HG03039 (cell line): ENCODE results near the gene SOX18.
A peak's percentile ranks its signal among the peaks of the same experiment; 100 is the strongest.

ENCODE experiments used
- ATAC-seq: cut with Tn5 transposase; IDR thresholded peaks from one replicate; pipeline ENCODE4 v1.9.1; 2021; ENCODE audit warnings: mild to moderate bottlenecking, moderate library complexity; ENCODE audit not compliant: unreplicated experiment

SOX18 gene

GRCh38 chr20:64069209-64069613 is 19.8 kb upstream of the SOX18 start:
- no peak for ATAC-seq

DNA sequence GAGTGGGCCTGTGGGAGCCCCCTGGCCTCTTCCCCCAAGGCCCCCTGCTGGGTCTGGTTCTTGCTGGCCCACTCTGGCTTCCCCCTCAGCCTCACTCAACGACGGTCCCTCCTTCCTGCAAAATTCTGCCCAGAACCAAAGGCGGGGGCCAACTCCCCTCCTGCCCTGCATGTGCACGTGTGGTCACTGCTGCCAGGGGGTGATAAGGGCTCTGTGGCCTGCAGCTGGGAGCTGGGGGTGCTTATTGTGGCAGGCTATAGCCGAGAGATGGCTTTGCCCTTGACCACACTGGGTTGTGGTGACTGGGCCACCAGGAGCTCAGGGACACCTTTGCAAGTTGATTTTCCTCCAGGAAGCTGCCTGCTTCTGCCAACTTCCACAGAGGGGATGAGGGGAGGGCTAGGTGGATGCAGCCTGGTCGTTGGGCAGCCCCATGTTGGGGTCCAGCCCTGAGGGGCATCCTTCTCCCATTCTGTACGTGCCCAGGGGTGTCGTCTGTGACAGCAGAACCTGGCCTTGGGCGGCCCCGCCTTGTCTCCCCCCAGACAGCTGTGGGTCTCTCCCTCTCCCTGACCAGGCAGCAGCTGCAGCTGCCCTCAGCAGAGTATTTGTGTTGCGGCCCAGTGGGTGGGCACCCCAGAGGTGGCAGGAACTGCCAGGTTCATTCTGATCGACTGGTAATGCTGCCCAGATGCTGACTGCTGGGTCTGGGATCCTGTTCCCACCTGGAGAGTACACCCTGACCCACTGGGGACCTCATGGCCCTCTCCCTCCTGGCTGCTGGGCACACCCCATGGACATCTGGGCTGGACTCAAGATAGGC is 19.2 kb upstream of the SOX18 start:
- ATAC-seq = no peak

GRCh38 chr20:64067733-64068307 is 18.4 kb upstream of the SOX18 start:
- no peak for ATAC-seq

GRCh38 chr20:64067005-64067632 is 17.7 kb upstream of the SOX18 start:
- ATAC-seq = no peak

DNA sequence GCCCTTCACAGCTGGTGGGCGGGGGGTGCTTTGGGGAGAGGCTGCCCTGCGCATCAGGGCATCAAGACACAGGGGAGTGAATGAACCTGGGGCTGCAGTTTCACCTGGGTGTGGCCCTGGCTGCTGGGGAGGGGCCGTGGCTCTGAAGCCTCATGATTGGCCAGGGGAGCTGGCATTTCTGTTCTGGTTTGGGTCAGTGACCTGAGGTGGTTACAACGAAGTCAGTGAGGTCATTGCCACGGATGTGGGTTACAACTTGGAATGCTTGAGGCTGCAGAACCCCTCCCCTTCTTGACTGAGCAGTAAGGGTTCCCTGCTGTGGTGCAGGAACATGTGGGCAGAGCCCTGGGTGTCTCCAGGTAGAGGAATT is 16.5 kb upstream of the SOX18 start:
- no peak for ATAC-seq

DNA sequence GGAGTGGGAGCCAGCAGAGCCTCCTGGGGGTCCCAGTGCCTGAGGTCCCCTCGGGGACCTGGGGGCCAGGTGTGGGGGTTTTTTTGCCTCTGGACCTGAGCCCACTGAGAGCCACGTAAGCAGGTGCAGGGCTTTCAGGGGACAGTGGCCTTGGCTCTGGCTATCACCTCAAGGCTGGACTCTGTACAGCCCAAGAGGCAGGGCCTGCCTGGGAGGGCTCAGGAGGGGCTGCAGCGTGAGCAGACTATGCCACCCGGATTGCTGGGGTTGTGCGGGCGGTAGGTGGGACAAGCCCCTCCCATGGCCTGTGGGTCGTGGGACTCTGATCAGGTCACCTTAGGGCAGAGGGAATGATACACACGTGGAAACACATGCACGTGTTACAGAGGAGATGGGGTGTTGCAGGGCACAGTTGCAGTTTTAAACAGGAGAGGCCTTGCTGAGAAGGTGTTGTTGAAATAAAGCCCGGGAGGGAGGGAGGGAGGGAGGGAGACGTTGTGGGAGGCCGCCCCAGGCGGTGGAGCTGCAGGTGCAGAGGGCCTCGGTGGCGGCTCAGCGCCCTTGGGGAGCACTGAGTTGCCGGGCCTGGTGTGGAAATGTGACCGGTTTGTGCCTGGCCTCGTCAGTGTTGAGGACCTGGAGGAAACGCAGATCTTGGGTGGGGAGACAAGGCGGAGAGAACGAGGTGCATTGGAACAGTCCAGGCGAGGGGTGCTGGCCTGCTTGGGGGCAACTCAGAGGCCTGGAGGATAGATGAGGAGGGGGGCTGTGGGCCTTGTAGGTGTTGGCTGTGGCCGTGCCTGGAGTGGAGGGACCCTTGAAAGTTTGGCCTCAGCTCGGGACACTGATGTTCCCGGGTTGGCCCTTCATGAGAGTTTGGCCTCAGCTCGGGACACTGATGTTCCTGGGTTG is 15.9 kb upstream of the SOX18 start:
- no peak for ATAC-seq

GRCh38 chr20:64064145-64064698 is 14.8 kb upstream of the SOX18 start:
- no peak for ATAC-seq

DNA sequence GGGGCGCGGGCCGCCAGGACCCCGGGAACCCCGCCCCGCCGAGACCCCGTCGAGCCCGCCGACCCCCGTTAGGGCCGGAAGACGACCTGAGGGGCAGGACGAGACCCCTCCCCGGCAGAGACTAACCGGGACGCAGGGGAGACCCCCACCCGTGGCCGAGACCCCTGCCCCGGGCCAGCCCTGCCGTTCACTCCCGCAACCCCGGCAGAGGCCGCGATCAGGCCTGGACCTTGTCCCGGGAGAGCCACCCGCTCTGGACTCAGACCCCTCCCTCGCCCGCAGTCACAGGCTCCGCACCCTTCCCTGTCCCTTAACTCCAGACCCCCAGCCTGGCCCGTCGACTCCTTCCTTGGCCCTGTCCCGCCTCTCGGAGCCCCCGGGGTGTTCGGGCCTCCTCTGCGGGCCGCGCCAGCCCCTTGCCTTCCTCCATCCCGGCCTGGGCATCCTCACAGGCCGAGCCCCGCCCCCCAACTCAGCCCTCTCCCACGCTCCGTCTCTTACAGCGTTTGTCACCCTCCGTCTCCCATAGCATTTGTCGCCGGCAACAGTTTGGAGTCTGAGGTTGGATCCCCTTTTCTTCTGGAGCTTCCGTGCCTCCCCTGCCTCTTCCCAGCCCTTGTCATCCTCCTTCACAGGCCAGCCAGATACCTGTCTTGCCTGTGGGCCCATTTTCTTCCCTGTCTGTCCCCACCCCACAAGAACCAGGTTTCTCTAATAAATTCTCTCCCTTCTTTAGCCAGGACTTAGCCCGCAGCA is 14.1 kb upstream of the SOX18 start:
- ATAC-seq = no peak

DNA sequence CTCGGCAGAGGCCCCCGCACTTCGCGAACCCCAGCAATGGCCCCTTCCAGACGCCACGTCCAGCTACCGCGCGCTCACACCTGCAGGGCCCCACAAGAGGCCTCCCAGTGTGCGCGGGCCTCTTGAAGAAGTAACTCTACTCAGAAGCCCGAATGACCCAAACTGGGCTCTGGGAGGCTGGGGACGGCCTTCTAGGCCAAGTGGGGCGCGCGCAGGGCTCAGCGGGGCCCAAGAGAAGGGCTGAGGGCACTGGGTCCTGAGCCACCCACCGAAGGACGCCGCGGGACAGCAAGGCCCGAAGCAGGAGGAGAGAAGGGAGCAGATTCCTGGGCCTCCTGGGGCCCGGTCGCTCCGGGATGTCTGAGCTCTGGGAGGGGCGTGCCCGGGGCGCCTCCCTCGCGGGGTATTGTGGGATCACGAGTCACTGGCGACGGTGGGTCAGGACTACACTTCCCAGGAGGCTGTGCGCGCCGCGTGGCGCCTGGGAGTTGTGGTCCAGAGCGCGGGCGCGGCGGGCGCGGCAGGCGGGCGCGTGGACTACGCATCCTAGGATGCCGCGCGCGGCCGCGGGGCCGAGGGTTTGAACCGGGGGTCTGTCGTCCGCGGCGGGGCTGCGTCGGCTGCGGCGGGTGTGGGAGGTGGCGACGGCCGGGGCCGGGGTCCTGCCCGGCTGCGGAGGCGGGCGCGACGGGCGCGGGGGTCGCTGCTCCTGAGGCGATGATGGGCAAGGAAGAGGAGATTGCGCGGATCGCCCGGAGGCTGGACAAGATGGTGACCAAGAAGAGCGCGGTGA is 13.4 kb upstream of the SOX18 start, which contains the start of gene TCEA2:
Gene TCEA2 (plus strand): TSS at position 603 of the 793 bp plus-strand sequence. CDS start 115 bp downstream, at position 718.
- peak; percentile 66 for ATAC-seq

- no peak for ATAC-seq
Measured at GRCh38 chr20:64062276-64062595, 12.8 kb upstream of the SOX18 start.

- no peak for ATAC-seq
Measured at GRCh38 chr20:64058536-64058935, 9.1 kb upstream of the SOX18 start.

GRCh38 chr20:64057628-64058498 is 8.4 kb upstream of the SOX18 start:
- no peak for ATAC-seq

- no peak for ATAC-seq
Measured at GRCh38 chr20:64056889-64057627, 7.6 kb upstream of the SOX18 start.

DNA sequence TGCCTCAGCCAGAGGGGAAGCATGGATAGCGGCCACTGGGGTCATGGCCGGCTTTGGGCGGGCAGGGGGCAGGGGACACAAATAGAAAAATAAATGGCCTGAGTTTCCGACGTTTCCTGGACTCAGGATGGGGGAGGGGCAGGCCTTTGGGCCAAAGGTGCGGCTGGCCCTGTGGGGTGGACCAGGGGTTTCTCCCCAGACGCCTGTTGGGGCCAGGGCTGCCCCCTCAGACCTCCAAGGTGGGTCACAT is 7.1 kb upstream of the SOX18 start:
- no peak for ATAC-seq

DNA sequence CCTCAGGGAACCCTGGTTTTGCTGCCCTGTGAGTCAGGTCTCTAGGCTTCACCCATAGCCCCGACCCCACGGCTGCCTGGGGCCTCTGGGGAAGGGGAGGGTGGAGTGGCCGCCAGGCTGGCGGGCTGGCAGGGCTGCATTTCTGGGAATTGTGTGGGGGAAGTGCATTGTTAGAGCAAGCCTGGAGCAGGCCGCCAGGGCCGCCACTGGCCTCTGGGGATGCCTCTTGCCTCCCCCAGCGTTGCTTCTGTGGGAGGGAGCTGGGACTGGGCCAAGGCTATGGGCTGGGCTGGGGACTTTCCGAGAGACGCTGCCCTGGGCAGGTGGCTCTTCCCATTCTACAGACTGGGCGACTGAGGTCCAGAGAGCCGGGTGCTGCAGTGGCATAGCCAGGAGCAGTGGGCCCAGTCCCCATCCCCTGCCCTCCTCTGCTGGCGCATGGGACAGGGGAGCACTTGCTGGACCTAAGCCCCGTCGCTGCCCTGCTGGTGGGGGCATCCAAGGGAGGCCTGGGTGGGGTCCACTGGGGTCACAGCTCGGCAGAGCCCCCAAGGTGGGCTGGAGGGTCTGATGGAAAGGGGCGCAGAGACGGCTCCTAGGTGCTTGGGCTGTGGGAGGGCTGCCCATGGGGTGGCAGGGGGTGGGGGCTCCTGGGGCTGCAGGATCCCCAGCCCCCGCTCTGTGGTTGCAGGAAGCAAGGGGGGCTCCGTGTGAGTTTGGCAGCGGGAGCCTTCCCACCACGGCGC is 6.6 kb upstream of the SOX18 start:
- no peak for ATAC-seq

DNA sequence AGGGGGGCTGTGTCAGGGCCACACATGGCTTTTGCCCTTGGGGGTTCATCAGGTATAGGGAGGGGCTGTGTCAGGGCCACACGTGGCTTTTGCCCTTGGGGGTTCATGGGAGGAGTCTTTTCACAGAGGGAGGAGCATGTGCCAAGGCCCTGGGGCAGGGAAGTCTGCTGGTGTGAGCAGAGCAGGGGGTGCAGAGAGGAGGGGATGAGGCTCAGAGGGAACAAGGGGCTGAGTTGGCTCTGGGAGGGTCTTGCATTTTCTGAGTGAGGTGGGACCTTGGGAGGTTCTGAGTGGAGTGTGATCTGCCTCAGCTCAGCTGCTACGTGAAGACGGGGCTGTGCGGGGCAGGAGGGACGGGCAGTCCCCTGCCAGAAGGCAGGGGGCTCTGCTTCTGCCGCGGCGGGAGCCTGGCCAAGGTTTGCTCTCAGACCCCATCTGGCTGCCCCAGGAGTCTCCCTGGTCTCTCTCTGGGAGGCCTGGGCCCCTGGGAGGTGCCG is 6.0 kb upstream of the SOX18 start:
- ATAC-seq = no peak
